HepG2 (cell line): ENCODE results near the gene RAB15. TPM values are rescaled to one million over a fixed set of nuclear protein-coding genes. Genes with fewer than 3 reads are reported as not detected.
A peak's percentile ranks its signal among the peaks of the same experiment; 100 is the strongest.

Source experiments
- ATAC-seq: fragments of 200-7000 bp; cut with Tn5 transposase; 3 replicates; pipeline ENCODE4 v1.9.1; 2020; ENCODE audit warnings: mild to moderate bottlenecking, moderate library complexity
- BruUV-seq: library from RNA; stranded (reverse); fragments of 400-500 nt; replicated peaks from 2 replicates; lab custom pipeline; 2021; lab: Mats Ljungman, UMichigan
- CTCF ChIA-PET: fragments of 300-600 bp; formaldehyde crosslinking; extraction: SDS; loops from one replicate; lab custom pipeline; 2021; ENCODE audit warnings: low total read pairs, inconsistent platforms, low intra/inter-chr PET ratio; lab: Yijun Ruan, JAX
- POLR2A ChIA-PET: fragments of 350-600 bp; sonication (Branson Sonifier 250); formaldehyde crosslinking; loops from one replicate; lab custom pipeline; 2020; ENCODE audit warnings: antibody characterized with exemption, inconsistent platforms; lab: Yijun Ruan, JAX
- DNase-seq: peaks from one replicate; pipeline ENCODE4 v3.0.0-alpha.2; 2015; ENCODE audit warnings: low spot score
- FAIRE-seq: peaks from 3 replicates; lab custom pipeline; 2011; peaks lifted over from hg19 to GRCh38; lab: Jason Lieb, UNC
- H2AFZ ChIP-seq: one replicate; pipeline ENCODE4 v1.6.1; 2011; ENCODE audit warnings: low read length, inconsistent platforms
- H3K27ac ChIP-seq: fragments of 300-600 bp; 3 replicates; pipeline ENCODE4 v1.8.0; 2011; ENCODE audit warnings: mixed run types, mild to moderate bottlenecking, mixed read lengths, low read length, inconsistent platforms; ENCODE audit not compliant: insufficient read depth; ENCODE audit errors: extremely low read length
- H3K27me3 ChIP-seq, 2 experiments: fragments of 200-600 bp in 1 of 2; 2 replicates in 1 of 2; 3 replicates in 1 of 2; pipeline versions ENCODE4 v1.6.0 to v1.8.0; 2011; ENCODE audit warnings: low read length in 2 of 2, mild to moderate bottlenecking in 2 of 2, moderate library complexity in 2 of 2, inconsistent platforms in 1 of 2; ENCODE audit not compliant: insufficient read depth in 2 of 2, control insufficient read depth in 1 of 2
- H3K36me3 ChIP-seq, 2 experiments: fragments of 200-600 bp in 1 of 2; replicated peaks in 1 of 2; 2 replicates in 1 of 2; 3 replicates in 1 of 2; pipeline versions ENCODE4 v1.5.1 to v1.8.0; 2011; ENCODE audit warnings: low read length in 2 of 2, inconsistent platforms in 1 of 2; ENCODE audit not compliant: insufficient read depth in 2 of 2, control insufficient read depth in 1 of 2
- H3K4me1 ChIP-seq: 2 replicates; pipeline ENCODE4 v1.5.1; 2012; ENCODE audit warnings: low read length, inconsistent platforms; ENCODE audit not compliant: insufficient read depth
- H3K4me2 ChIP-seq: 2 replicates; pipeline ENCODE4 v1.6.0; 2011; ENCODE audit warnings: low read depth, low read length, inconsistent platforms
- H3K4me3 ChIP-seq, 3 experiments: fragments of 200-600 bp in 1 of 3; sonication (generic), shearing (Covaris generic) in 1 of 3; replicated peaks in 1 of 3; 2 replicates each; pipeline ENCODE4 v1.5.1; 2011 to 2016; ENCODE audit warnings: low read length in 3 of 3, inconsistent platforms in 2 of 3, low read depth in 2 of 3, mild to moderate bottlenecking in 2 of 3, control low read depth in 1 of 3, mixed read lengths in 1 of 3; ENCODE audit not compliant: insufficient read depth in 1 of 3
- H3K79me2 ChIP-seq: one replicate; pipeline ENCODE4 v1.6.1; 2011; ENCODE audit warnings: low read length, inconsistent platforms; ENCODE audit not compliant: insufficient read depth
- H3K9ac ChIP-seq: 2 replicates; pipeline ENCODE4 v1.6.0; 2011; ENCODE audit warnings: mild to moderate bottlenecking, low read depth, low read length, inconsistent platforms; ENCODE audit not compliant: insufficient read depth
- H3K9me3 ChIP-seq: 2 replicates; pipeline ENCODE4 v1.5.1; 2012; ENCODE audit warnings: mild to moderate bottlenecking, low read length
- H4K20me1 ChIP-seq: 2 replicates; pipeline ENCODE4 v1.6.0; 2011; ENCODE audit warnings: inconsistent platforms, mild to moderate bottlenecking, low read length, moderate library complexity; ENCODE audit not compliant: insufficient read depth
- DPF2 ChIP-seq: sonication (generic); formaldehyde crosslinking; IDR thresholded peaks from 2 replicates; pipeline ENCODE4 v1.4.0; 2020; ENCODE audit warnings: mild to moderate bottlenecking, low read depth, missing genetic modification reagents, borderline replicate concordance
- RARG ChIP-seq: sonication (generic); formaldehyde crosslinking; IDR thresholded peaks from 2 replicates; pipeline ENCODE4 v1.4.0; 2020; ENCODE audit warnings: low read depth, mild to moderate bottlenecking, missing genetic modification reagents
- TAF15 ChIP-seq: fragments of 200-400 bp; formaldehyde crosslinking; IDR thresholded peaks from one replicate; pipeline ENCODE4 v1.6.1; 2018; ENCODE audit warnings: mild to moderate bottlenecking, low read depth, low read length; ENCODE audit not compliant: poor library complexity, severe bottlenecking
- ZBTB10 ChIP-seq: sonication (generic); formaldehyde crosslinking; IDR thresholded peaks from 2 replicates; pipeline ENCODE4 v1.4.0; 2020; ENCODE audit warnings: missing genetic modification reagents, borderline replicate concordance
- ZEB1 ChIP-seq: IDR thresholded peaks from 2 replicates; pipeline ENCODE4 v1.6.1; 2012; ENCODE audit warnings: mild to moderate bottlenecking, low read depth, inconsistent platforms; ENCODE audit not compliant: insufficient replicate concordance
- ZNF232 ChIP-seq: sonication (generic); formaldehyde crosslinking; IDR thresholded peaks from 2 replicates; pipeline ENCODE4 v1.4.0; 2020; ENCODE audit warnings: missing genetic modification reagents, borderline replicate concordance
- ZNF251 ChIP-seq: sonication (generic); formaldehyde crosslinking; IDR thresholded peaks from 2 replicates; pipeline ENCODE4 v1.9.0; 2021; ENCODE audit warnings: mild to moderate bottlenecking, missing genetic modification reagents
- ZNF687 ChIP-seq: sonication (generic); formaldehyde crosslinking; IDR thresholded peaks from 2 replicates; pipeline ENCODE4 v1.5.1; 2020; ENCODE audit warnings: mild to moderate bottlenecking, missing genetic modification reagents, moderate library complexity
- ZNF720 ChIP-seq: sonication (generic); formaldehyde crosslinking; IDR thresholded peaks from 2 replicates; pipeline ENCODE4 v1.4.0; 2020; ENCODE audit warnings: missing genetic modification reagents
- WGBS: methylation state at CpG from one replicate; pipeline ENCODE4 v1.1.6; 2017; ENCODE audit warnings: low lambda C conversion rate; 5-methylcytosine and 5-hydroxymethylcytosine counted together
- in situ Hi-C: cut with HindIII; loops from 2 replicates; pipeline ENCODE4 v1.10.0; 2017; ENCODE audit warnings: low pct_unique_long_range_greater_than_20kb; ENCODE audit not compliant: extremely low pct_ligation_motif_present
- intact Hi-C: fragments of 100-400 bp; cut with micrococcal nuclease; formaldehyde crosslinking; loops from one replicate; pipeline ENCODE4 v1.10.0; 2022; ENCODE audit not compliant: unreplicated experiment
- polyA plus RNA-seq, 8 experiments: library from polyadenylated mRNA; depleted of rRNA in 3 of 8; stranded (reverse) in 7 of 8; unstranded in 1 of 8; fragments of >200 nt; fragmentation: Illumina TruSeq in 4 of 8; extraction: Trizol in 4 of 8; gene quantifications; 2 replicates each; pipeline versions ENCODE4 v1.2.1 to v1.2.3, GENCODE V29; 2011 to 2016; ENCODE audit warnings: low read depth in 4 of 8, missing spikeins in 1 of 8, mixed read lengths in 1 of 8; ENCODE audit not compliant: insufficient read depth in 1 of 8
- total RNA-seq, 5 experiments: library from RNA; depleted of rRNA; stranded (reverse); fragments of >200 nt; fragmentation: Illumina TruSeq; extraction: Trizol; gene quantifications; 2 replicates each; pipeline ENCODE4 v1.2.3, GENCODE V29; 2016; ENCODE audit warnings: low read depth in 1 of 5
- TF ChIP-seq, protein P1 (sequence below): sonication (generic); formaldehyde crosslinking; IDR thresholded peaks from 2 replicates; pipeline ENCODE4 v1.5.1; 2020; ENCODE audit warnings: missing genetic modification reagents, mild to moderate bottlenecking, borderline replicate concordance

RAB15 gene
- total and polyA plus RNA-seq, 2 of the 13 experiments (the other 11 are each of a cell fraction or from before 2014, with no cell fraction given) = 7.4 to 18.5 TPM

DNA sequence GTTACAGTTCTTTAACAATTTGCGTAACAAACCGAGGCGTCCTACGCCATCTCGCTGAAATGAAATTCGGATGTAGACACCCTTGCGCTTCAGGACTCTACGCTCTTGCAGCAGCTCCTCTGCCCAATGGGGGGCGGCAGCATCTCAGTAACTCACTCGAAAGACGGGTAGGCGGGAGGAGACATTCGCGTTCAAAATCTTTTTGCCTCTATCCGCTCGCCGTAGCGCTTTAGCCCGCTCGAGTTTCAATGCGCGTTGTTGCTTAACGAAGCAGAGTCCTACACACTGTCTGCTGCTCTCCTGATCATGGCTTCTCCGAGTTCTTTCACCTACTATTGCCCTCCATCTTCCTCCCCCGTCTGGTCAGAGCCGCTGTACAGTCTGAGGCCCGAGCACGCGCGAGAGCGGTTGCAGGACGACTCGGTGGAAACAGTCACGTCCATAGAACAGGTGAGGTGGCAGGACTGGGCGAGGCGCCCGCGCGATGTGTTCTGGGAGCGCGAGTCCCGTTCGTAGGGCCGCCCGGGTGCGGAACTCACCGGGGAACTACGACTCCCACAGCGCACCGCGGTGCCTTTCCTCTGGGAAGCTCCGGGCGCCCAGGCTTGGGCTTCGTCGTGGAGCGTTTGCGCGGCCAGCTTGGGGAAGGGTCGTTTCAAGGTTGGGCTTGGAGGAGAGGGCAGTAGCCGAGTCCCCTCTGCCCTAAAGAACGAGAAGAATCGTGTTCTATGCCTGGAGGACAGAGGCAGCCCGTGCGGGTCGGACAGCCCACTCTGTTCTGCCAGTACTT is 14.7 kb upstream of the RAB15 start, which contains the start of gene FNTB:
TSS of gene FNTB (plus strand) at position 248 of the 790 bp plus-strand sequence. CDS start at position 307, 59 bp downstream.
- TSS peak; percentile 90 for BruUV-seq
- H2AFZ ChIP-seq = peak within 1 kb of the TSS; percentile 77
- CTCF ChIA-PET = interaction anchor here (1.3 kb wide), 1 partner anchor 33 kb away, joined by 12 read pairs; no protein-coding TSS in a partner anchor
- intact Hi-C loops = loop anchor here (1.0 to 5.0 kb wide), 3 partner anchors 33 to 115 kb away; partner anchors contain the start of genes CHURC1 and MAX
- no peaks in the 10 kb centered on the region for H4K20me1 ChIP-seq
- FAIRE-seq (peak; percentile 89), DNase-seq (peak; percentile 92), ATAC-seq (peak; percentile 99)
- peak within 1 kb of the TSS; percentile 88 for H3K4me2 ChIP-seq
- 1% methylated on average over 56 of the region's 65 CpGs for WGBS
- in situ Hi-C loops = loop anchor here (10.0 kb wide), 1 partner anchor 162 kb away; no protein-coding TSS in a partner anchor
- no peaks in the 10 kb centered on the region for H3K9me3 ChIP-seq
- peak within 1 kb of the TSS; percentile 85 for H3K9ac ChIP-seq
- peak within 1 kb of the TSS; percentile 88 for H3K27ac ChIP-seq
- POLR2A ChIA-PET = interaction anchor here (0.7 to 2.6 kb wide), 20 partner anchors 9 to 428 kb away, joined by 3 to 54 read pairs (median 4); partner anchors contain the start of genes CHURC1, GPX2 and MAX
- peak within 1 kb of the TSS; percentile 63 to 86 (median 83) for H3K4me3 ChIP-seq
- H3K79me2 ChIP-seq = peaks cover 43% of the 10 kb centered on the region
- no peaks in the 10 kb centered on the region for H3K27me3 ChIP-seq
- no peaks in the 10 kb centered on the region; a peak in 1 of 5 replicates for H3K36me3 ChIP-seq
- H3K4me1 ChIP-seq = peaks cover 55% of the 10 kb centered on the region
- TF ChIP-seq ZBTB10 (CRISPR knock-in tag) (0 out of 2 replicates have a peak, but pooled peaks have one; percentile 65), RARG (no peak), DPF2 (CRISPR knock-in tag) (no peak), ZNF251 (CRISPR knock-in tag) (0 out of 2 replicates have a peak, but pooled peaks have one; percentile 81), ZNF720 (CRISPR knock-in tag) (no peak), ZNF232 (peak; percentile 27; the same call in 1 of the 2 replicates), ZEB1 (peak; percentile 85), TAF15 (no peak), ZNF687 (peak; percentile 98)
- TF ChIP-seq, protein P1, sequence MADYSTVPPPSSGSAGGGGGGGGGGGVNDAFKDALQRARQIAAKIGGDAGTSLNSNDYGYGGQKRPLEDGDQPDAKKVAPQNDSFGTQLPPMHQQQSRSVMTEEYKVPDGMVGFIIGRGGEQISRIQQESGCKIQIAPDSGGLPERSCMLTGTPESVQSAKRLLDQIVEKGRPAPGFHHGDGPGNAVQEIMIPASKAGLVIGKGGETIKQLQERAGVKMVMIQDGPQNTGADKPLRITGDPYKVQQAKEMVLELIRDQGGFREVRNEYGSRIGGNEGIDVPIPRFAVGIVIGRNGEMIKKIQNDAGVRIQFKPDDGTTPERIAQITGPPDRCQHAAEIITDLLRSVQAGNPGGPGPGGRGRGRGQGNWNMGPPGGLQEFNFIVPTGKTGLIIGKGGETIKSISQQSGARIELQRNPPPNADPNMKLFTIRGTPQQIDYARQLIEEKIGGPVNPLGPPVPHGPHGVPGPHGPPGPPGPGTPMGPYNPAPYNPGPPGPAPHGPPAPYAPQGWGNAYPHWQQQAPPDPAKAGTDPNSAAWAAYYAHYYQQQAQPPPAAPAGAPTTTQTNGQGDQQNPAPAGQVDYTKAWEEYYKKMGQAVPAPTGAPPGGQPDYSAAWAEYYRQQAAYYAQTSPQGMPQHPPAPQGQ = no peak
